GM23248 (cell line): ENCODE data around the gene TXNL4A.

Experiments
- EZH2 ChIP-seq: fragments of 200-600 bp; sonication (generic); IDR thresholded peaks from 2 replicates; pipeline ENCODE4 v1.6.1; 2018; ENCODE audit warnings: antibody characterized with exemption, mild to moderate bottlenecking; ENCODE audit not compliant: insufficient read depth, poor library complexity, severe bottlenecking
- EZH2phosphoT487 ChIP-seq: fragments of 200-600 bp; sonication (generic); IDR thresholded peaks from 2 replicates; pipeline ENCODE4 v1.6.1; 2018; ENCODE audit warnings: antibody characterized with exemption, moderate library complexity, mild to moderate bottlenecking, low read depth; ENCODE audit not compliant: insufficient read depth

DNA sequence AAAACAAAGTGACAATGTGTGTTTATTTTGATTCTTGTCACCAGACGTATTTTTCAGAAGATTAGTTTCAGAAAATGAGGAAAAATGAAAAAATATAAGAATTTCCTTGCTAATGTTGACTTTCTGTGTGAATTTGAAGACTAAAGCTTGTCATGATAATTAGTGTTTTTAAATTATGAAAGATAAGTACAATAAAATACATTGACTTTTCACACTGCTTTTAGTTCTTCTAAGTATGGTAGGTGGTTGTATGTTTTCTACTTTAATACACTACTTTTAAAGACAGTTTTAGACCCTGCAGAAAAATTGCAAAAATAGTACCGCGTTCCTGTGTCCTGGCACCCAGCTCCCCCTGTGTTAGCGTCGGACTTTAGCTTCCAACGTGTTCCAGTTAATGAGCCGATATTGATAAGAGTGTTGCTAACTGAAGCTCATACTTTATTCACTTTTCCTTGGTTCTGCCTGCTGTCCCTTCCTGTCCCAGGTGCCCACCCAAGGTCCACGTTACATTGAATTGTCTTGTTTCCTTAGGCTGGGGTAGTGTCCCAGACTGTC lies 46.6 kb upstream of the TXNL4A start:
- no peak for TF ChIP-seq EZH2phosphoT487
- no peak for TF ChIP-seq EZH2
